GM18498 (cell line): ENCODE data around the gene NXPH4.
A peak's percentile ranks its signal among the peaks of the same experiment; 100 is the strongest.

Experiments
- ATAC-seq: cut with Tn5 transposase; IDR thresholded peaks from one replicate; pipeline ENCODE4 v1.9.1; 2021; ENCODE audit warnings: mild to moderate bottlenecking, moderate library complexity; ENCODE audit not compliant: unreplicated experiment

NXPH4 gene

GRCh38 chr12:57203201-57203600, 13.4 kb upstream of the NXPH4 start:
- ATAC-seq, result no peak

DNA sequence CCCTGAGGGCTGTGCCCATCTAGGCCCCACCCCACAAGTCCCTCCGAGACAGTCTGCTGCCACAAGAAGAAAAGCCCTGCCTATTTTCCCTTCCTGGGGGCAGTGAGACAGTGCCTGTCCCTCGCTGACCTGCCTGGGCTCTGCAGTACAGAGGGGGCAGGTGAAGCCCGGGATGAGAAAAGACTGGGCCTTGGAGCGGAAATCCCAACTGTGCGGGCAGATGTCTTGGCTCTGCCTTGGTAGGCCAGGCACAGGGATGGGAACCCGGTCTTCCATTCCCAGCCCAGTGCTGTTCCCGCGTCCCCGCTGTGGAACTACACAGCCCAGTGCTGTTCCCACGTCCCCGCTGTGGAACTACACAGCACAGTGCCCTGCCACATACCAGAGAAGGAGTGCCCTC, 12.8 kb upstream of the NXPH4 start:
- no peak for ATAC-seq

GRCh38 chr12:57204454-57204853, 12.1 kb upstream of the NXPH4 start:
- no peak for ATAC-seq

- ATAC-seq, result no peak
Measured at GRCh38 chr12:57205186-57205585, 11.4 kb upstream of the NXPH4 start.

GRCh38 chr12:57205931-57206330, 10.7 kb upstream of the NXPH4 start:
- ATAC-seq, result no peak

DNA sequence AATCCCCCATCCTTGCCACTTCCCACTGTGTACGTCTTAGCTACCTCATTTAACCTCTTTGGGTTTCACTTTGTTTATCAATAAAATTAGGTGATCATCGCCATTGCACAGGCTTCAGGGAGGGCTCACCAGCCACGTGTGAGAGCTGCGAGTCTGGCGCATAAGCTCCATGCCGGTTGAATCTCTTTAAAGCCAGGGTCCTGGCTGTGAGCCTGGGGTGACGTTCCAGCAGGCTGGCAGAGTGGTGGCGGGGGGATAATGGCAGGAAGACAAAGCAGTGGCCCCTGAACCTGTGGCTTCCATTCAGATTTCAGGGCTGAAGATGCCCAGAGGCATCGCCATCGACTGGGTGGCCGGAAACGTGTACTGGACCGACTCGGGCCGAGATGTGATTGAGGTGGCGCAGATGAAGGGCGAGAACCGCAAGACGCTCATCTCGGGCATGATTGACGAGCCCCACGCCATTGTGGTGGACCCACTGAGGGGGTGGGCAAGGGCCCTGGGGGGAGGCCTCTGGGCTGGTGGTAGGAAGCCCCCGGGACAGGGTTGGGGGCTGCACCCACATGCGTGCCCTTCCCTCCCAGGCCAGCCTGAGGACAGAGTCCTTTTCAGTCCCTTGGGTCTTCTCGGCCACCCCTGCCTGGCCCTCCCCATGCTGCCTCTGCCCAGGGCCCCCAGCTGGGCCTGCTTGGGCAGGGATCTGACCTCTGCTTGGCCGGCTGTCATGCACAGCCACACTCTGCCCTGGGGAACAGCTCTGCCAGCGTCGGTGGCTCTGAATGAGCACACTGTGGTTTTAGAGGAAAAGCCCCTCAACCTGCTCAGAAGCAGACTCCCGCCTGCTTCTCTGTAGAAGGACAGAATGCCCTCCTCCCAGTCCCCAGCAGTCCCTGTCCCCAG, 8.6 kb upstream of the NXPH4 start:
- ATAC-seq, result no peak

GRCh38 chr12:57208631-57209282, 7.8 kb upstream of the NXPH4 start:
- ATAC-seq, result no peak

GRCh38 chr12:57209916-57210315, 6.7 kb upstream of the NXPH4 start:
- no peak for ATAC-seq

GRCh38 chr12:57210461-57210860, 6.1 kb upstream of the NXPH4 start:
- no peak for ATAC-seq

DNA sequence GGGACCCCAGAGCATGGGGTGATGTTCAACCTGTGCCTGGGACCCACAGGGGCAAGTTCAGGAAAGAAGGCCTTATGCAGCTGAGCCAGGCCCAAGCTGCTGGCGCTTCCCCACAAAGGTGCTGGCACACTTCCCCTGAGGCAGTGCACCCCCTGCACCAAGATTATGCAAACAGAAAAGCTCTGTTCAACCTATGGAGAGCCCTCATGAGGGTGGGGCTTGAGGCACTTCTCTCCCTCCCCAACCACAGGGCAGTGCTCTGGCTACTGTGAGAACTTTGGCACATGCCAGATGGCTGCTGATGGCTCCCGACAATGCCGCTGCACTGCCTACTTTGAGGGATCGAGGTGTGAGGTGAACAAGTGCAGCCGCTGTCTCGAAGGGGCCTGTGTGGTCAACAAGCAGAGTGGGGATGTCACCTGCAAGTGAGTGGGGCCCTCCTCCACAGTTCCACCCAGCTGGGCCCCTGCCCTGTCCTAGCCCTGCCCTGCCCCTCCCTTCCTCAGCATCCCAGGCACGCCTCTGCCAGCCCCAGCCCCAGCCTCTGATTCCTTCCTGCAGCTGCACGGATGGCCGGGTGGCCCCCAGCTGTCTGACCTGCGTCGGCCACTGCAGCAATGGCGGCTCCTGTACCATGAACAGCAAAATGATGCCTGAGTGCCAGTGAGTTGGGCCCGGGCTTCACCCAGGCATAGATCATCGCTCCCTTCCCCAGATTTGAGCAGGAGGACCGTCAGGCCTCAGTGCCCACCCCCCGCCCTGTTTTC, 5.5 kb upstream of the NXPH4 start:
- ATAC-seq, result no peak

GRCh38 chr12:57211791-57212700, 4.5 kb upstream of the NXPH4 start:
- ATAC-seq, result no peak

- ATAC-seq, result no peak
Measured at GRCh38 chr12:57212701-57213057, 3.9 kb upstream of the NXPH4 start.

DNA sequence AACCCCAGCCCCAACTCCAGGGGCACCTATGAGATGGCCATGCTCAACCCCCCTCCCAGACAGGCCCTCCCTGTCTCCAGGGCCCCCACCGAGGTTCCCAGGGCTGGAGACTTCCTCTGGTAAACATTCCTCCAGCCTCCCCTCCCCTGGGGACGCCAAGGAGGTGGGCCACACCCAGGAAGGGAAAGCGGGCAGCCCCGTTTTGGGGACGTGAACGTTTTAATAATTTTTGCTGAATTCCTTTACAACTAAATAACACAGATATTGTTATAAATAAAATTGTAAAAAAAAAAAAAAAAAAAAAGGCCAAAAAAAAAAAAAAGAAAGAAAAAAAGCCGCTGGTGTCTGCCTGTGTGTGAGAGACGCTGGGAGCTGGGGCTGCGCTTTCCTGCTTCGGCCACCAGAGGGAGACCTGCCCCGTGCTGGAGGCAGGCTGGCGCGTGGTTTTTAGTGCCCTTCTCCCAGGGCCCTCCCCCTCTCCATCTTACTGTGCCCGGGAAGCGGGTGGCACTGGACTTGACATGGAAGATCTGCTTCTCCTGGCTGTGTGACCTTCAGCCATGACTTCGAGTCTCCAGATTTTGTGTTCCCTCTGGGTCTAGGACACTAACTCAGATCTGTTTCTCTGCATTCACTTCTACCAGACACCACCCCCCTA, 3.4 kb upstream of the NXPH4 start:
- ATAC-seq, result peak; percentile 41

- no peak for ATAC-seq
Measured at GRCh38 chr12:57213763-57214397, 2.7 kb upstream of the NXPH4 start.

- ATAC-seq, result no peak
Measured at GRCh38 chr12:57214398-57214781, 2.2 kb upstream of the NXPH4 start.

GRCh38 chr12:57215065-57215464, 1.5 kb upstream of the NXPH4 start:
- no peak for ATAC-seq

- ATAC-seq, result peak; percentile 58
Measured at GRCh38 chr12:57215668-57216013, 953 bp upstream of the NXPH4 start.

DNA sequence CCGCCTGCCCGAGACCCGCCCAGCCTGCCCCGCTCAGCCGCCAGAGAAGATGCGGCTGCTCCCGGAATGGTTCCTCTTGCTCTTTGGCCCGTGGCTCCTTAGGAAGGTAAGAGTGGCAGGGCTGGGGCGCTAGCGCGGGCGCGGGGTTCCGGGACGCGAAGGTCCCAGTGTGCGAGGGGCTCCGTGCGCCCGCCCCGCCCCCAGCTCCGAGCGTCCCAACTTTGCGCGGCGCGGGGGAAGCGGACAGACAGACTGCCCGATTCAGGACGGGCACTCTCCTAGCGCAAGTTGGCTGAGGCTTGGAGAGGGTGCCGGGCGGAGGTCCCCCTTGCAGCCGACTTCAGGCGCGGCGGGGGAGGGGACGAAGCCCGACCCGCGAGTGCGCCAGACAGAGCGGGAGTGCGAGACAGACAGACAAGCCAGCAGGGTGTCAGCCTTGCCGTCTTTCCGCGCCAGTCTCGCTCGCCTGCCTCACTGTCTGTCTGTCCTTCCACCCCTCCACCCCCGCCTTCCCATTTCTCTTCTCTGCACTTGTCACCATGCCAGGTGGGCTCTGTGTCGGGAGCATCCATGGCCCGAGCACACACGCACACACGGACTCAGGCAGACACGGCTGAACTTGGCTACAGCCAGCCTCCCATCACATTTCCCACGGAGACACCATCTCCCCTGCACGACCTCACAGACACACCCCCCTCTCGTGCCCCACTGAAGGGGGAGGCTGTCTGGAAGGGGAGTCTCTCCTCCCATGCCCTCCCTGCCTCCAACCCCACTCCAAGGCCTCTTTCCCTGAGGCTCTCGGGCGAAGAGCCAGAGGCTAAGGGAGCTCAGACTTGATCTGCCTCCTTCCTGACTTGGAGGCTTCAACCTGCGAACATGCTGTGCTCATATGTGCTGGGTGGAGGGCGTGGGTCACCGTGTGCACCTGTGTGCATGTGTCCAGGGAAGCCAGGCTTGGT, 606 bp downstream of the NXPH4 start:
- no peak for ATAC-seq
